Measurements from ENCODE around the gene SUN3.

Gene SUN3

DNA sequence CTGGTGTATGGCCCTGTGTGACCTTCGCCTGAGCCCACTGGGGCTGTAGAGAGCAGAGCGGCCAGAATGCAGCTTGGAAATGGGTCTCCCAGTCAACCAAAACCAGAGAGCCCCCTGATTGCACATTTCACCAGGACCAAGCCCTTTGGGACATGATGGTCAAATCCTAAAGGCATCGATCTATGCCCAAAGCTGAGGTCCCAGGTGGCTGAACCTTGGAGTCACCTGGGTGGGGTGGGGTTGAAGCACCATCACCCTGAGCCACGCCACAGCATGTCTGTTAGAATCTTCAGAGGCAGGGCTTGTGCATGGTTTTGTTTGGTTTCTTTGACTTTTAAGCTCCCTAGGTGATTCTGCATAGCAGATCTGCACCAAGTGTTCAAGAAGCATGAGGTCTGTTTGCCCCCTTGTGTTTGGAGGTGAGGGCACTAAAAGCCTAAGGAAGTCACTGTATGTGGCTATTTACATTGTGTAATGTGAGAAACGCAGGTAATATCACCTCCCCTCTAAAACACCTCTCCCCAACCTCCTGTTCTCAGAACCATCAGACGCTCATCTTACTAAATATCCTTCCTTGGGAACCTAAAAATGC lies 90.2 kb downstream of the SUN3 start:
- DNase-seq (ENCODE audit: low spot score): no peak

GRCh38 chr7:47937711-47938573 lies 91.0 kb downstream of the SUN3 start:
- DNase-seq (ENCODE audit: low spot score): no peak
- TF ChIP-seq, protein P1, sequence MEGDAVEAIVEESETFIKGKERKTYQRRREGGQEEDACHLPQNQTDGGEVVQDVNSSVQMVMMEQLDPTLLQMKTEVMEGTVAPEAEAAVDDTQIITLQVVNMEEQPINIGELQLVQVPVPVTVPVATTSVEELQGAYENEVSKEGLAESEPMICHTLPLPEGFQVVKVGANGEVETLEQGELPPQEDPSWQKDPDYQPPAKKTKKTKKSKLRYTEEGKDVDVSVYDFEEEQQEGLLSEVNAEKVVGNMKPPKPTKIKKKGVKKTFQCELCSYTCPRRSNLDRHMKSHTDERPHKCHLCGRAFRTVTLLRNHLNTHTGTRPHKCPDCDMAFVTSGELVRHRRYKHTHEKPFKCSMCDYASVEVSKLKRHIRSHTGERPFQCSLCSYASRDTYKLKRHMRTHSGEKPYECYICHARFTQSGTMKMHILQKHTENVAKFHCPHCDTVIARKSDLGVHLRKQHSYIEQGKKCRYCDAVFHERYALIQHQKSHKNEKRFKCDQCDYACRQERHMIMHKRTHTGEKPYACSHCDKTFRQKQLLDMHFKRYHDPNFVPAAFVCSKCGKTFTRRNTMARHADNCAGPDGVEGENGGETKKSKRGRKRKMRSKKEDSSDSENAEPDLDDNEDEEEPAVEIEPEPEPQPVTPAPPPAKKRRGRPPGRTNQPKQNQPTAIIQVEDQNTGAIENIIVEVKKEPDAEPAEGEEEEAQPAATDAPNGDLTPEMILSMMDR (IDR thresholded peaks at IDR 0.05; ENCODE audit: extremely low read depth, missing control alignments): no peak

More for the DNA sequence above, 90.2 kb downstream of the SUN3 start:
- TF ChIP-seq, protein P1 (IDR thresholded peaks at IDR 0.05; ENCODE audit: extremely low read depth, missing control alignments): no peak

Data from GM20000 (cell line).